Thyroid gland (tissue), 4 donors: ENCODE data around the gene TP73. TPM values are rescaled to one million over a fixed set of nuclear protein-coding genes. Genes with fewer than 3 reads are reported as not detected.

Experiments
- DNase-seq, 2 donors: peaks; one replicate each; pipeline ENCODE4 v3.0.0-alpha.2; 2019
- H3K27ac ChIP-seq, 3 donors: fragments of 200-600 bp; sonication (generic); 1 replicate in 2 of 3; 2 replicates in 1 of 3; pipeline ENCODE4 v1.5.1; 2016 to 2019; ENCODE audit warnings: mild to moderate bottlenecking in 1 of 3, moderate library complexity in 1 of 3
- H3K27me3 ChIP-seq: fragments of 200-600 bp; sonication (generic); one replicate; pipeline ENCODE4 v1.5.1; 2019
- H3K36me3 ChIP-seq, 2 donors: fragments of 200-600 bp; sonication (generic); one replicate each; pipeline ENCODE4 v1.5.1; 2016 to 2019
- H3K4me1 ChIP-seq, 2 donors: fragments of 200-600 bp; sonication (generic); one replicate each; pipeline ENCODE4 v1.5.1; 2017 to 2019
- H3K4me3 ChIP-seq, 3 donors: fragments of 200-600 bp; sonication (generic); replicated peaks in 1 of 3; 1 replicate in 2 of 3; 2 replicates in 1 of 3; pipeline ENCODE4 v1.5.1; 2016; ENCODE audit warnings: mild to moderate bottlenecking in 1 of 3
- H3K9me3 ChIP-seq: fragments of 200-600 bp; sonication (generic); one replicate; pipeline ENCODE4 v1.5.1; 2017
- CTCF ChIP-seq, 6 experiments: fragments of 200-600 bp in 3 of 6; fragments of 450-650 bp in 3 of 6; sonication (generic) in 3 of 6; IDR thresholded peaks; one replicate each; pipeline ENCODE4 v1.5.1; 2016 to 2019; ENCODE audit warnings: antibody characterized with exemption in 6 of 6, mild to moderate bottlenecking in 2 of 6, inconsistent platforms in 1 of 6, moderate library complexity in 1 of 6
- POLR2A ChIP-seq, 2 donors: fragments of 450-650 bp; IDR thresholded peaks; one replicate each; pipeline ENCODE4 v1.6.1; 2017; ENCODE audit warnings: antibody characterized with exemption in 2 of 2, mild to moderate bottlenecking in 2 of 2, moderate library complexity in 1 of 2
- WGBS, 2 donors: methylation state at CpG; one replicate each; pipeline ENCODE4 v1.1.5; 2017; 5-methylcytosine and 5-hydroxymethylcytosine counted together
- intact Hi-C: fragments of 100-400 bp; cut with DNase I; formaldehyde crosslinking; loops from one replicate; pipeline ENCODE4 v1.15.1; 2023
- total RNA-seq, 4 donors: library from RNA; depleted of rRNA; stranded (reverse); fragments of >200 nt; gene quantifications; one replicate each; pipeline ENCODE4 v1.2.3, GENCODE V29; 2016

The TP73 gene
- total RNA-seq, 4 donors from 2014 or later: 0.33 to 0.49 TPM; not detected in 2

DNA sequence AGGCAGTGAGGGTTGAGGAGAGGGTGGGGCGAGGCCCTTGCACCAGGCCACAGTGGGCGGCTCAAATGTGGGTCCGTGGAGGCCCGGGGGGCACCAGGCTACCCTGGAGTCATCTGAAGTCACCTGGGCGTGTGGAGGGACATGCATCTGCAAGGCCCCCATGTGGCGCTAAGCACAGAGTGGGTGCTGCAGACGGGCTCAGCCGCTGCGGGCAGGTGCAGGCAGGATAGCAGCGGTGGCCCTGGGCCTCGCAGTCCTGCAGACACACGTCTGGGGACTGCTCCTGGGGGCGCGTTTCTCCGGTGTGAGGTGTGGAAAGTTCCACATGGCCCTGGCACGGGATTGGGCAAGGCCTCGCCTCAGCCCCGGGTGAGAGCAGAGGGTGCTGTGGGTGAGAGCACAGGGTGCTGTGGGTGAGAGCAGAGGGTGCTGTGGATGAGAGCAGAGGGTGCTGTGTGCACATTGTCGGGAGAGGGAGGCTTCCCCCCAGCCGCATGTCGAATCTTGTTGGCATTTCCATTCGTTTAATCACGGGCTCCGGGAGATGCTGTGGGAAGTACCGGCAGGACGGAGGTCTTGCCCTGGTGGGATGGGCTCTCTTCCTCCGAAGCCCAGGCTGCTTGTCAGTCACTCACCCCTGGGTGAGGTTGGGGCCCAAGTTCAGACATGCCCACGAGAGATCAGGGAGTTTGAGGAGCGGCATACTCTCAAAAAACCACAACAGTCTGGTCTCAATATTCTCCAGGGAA lies 46.5 kb downstream of the TP73 start:
- no peaks in the 10 kb centered on the region for H3K9me3 ChIP-seq
- H3K27me3 ChIP-seq: no peaks in the 10 kb centered on the region
- TF ChIP-seq POLR2A (IDR thresholded peaks at IDR 0.05): no peak
- TF ChIP-seq CTCF (IDR thresholded peaks at IDR 0.05): no peak
- intact Hi-C loops: no loop called here
- no peak overlapping the region for H3K27ac ChIP-seq
- 85 to 89% methylated on average over 21 to 29 of the region's 29 CpGs for WGBS, 2 donors
- H3K4me3 ChIP-seq: no peak overlapping the region
- peaks cover 0 to 5% of the 10 kb centered on the region in 2 donors for H3K4me1 ChIP-seq
- no peak for DNase-seq
- H3K36me3 ChIP-seq: no peaks in the 10 kb centered on the region

- Histone ChIP-seq H3K9me3 (no peaks in the 10 kb centered on the region), H3K4me1 (peaks cover 0 to 5% of the 10 kb centered on the region in 2 donors), H3K4me3 (no peak overlapping the region), H3K36me3 (no peaks in the 10 kb centered on the region), H3K27ac (no peak overlapping the region), H3K27me3 (no peaks in the 10 kb centered on the region)
- TF ChIP-seq CTCF (IDR thresholded peaks at IDR 0.05): no peak
- no peak for TF ChIP-seq POLR2A (IDR thresholded peaks at IDR 0.05)
- no peak for DNase-seq
- intact Hi-C loops: no loop called here
- 50 to 56% methylated on average over 17 to 18 of the region's 18 CpGs for WGBS, 2 donors
Measured at GRCh38 chr1:3699596-3699995, 47.3 kb downstream of the TP73 start.

- intact Hi-C loops: no loop called here
- Histone ChIP-seq H3K27ac (no peak overlapping the region), H3K9me3 (no peaks in the 10 kb centered on the region), H3K4me1 (peaks cover 0 to 3% of the 10 kb centered on the region in 2 donors), H3K4me3 (no peak overlapping the region), H3K36me3 (no peaks in the 10 kb centered on the region), H3K27me3 (no peaks in the 10 kb centered on the region)
- no peak for DNase-seq
- no peak for TF ChIP-seq CTCF (IDR thresholded peaks at IDR 0.05)
- TF ChIP-seq POLR2A (IDR thresholded peaks at IDR 0.05): no peak
- WGBS, 2 donors: 80 to 91% methylated on average over 10 of the region's 10 CpGs
Measured at GRCh38 chr1:3700631-3701030, 48.3 kb downstream of the TP73 start.

DNA sequence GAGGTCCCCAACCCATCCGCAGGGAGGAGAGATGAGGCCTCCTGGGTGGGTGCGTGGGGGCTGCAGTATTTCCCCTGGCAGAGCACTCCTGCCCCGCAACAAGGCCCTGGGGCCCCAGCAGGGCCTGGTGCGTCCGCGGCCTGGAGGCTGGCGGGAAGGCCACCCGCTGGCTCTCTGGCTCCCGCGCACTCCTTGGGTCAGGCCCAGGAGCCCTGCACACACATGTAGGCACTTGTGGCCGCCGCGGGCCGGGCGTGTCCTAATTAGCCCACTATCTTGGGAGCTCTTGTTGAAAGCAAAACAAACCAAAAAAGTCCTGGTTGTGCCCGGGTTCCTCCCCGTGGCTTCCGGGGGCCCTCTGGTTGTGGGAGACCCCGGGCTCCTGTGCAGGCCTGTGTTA lies 50.2 kb downstream of the TP73 start:
- no peak overlapping the region for H3K4me3 ChIP-seq
- DNase-seq: no peak
- H3K36me3 ChIP-seq: no peaks in the 10 kb centered on the region
- 58 to 75% methylated on average over 4 to 6 of the region's 19 CpGs for WGBS, 2 donors
- H3K27ac ChIP-seq: no peak overlapping the region
- intact Hi-C loops: no loop called here
- TF ChIP-seq CTCF (IDR thresholded peaks at IDR 0.05): no peak
- no peak for TF ChIP-seq POLR2A (IDR thresholded peaks at IDR 0.05)
- no peaks in the 10 kb centered on the region for H3K27me3 ChIP-seq
- H3K9me3 ChIP-seq: no peaks in the 10 kb centered on the region
- H3K4me1 ChIP-seq: no peaks in the 10 kb centered on the region

GRCh38 chr1:3702990-3703728 lies 50.8 kb downstream of the TP73 start:
- no peak overlapping the region for H3K4me3 ChIP-seq
- 57 to 82% methylated on average over 21 of the region's 21 CpGs for WGBS, 2 donors
- no peak for DNase-seq
- no peaks in the 10 kb centered on the region for H3K36me3 ChIP-seq
- intact Hi-C loops: no loop called here
- H3K27me3 ChIP-seq: no peaks in the 10 kb centered on the region
- no peaks in the 10 kb centered on the region for H3K9me3 ChIP-seq
- H3K4me1 ChIP-seq: no peaks in the 10 kb centered on the region
- H3K27ac ChIP-seq: no peak overlapping the region
- TF ChIP-seq POLR2A (IDR thresholded peaks at IDR 0.05) (no peak), CTCF (IDR thresholded peaks at IDR 0.05) (no peak)
